Activated T-helper 17 cell treated with anti-CD3 and anti-CD28 coated beads, Interleukin-2, amount 50 U/mL, for 72 hours (primary cell): ENCODE results near the gene SASH1. TPM values are rescaled to one million over a fixed set of nuclear protein-coding genes. Genes with fewer than 3 reads are reported as not detected.

Experiments
- ATAC-seq: fragments of 150-1000 bp; cut with Tn5 transposase; replicated peaks from 2 replicates; pipeline ENCODE4 v1.10.0; 2021; ENCODE audit warnings: mild to moderate bottlenecking, moderate library complexity
- H3K27ac Mint-ChIP-seq: one replicate; pipeline ENCODE4 v1.8.0; 2022; ENCODE audit warnings: mixed read lengths
- H3K27me3 Mint-ChIP-seq: one replicate; pipeline ENCODE4 v1.8.0; 2022; ENCODE audit warnings: mixed read lengths
- H3K36me3 Mint-ChIP-seq: one replicate; pipeline ENCODE4 v1.8.0; 2022; ENCODE audit warnings: low read depth, mild to moderate bottlenecking, mixed read lengths
- H3K4me1 Mint-ChIP-seq: one replicate; pipeline ENCODE4 v1.8.0; 2022; ENCODE audit warnings: mixed read lengths
- H3K4me3 Mint-ChIP-seq: one replicate; pipeline ENCODE4 v1.8.0; 2022; ENCODE audit warnings: mild to moderate bottlenecking, mixed read lengths
- H3K9me3 Mint-ChIP-seq: one replicate; pipeline ENCODE4 v1.8.0; 2022; ENCODE audit warnings: mixed read lengths
- total RNA-seq, 2 donors: library from RNA; stranded (reverse); gene quantifications; one replicate each; pipeline ENCODE4 v1.2.3, GENCODE V29; 2022

Gene SASH1
- 1 to 10 TPM; 1.8 to 2.9 TPM for total RNA-seq

DNA sequence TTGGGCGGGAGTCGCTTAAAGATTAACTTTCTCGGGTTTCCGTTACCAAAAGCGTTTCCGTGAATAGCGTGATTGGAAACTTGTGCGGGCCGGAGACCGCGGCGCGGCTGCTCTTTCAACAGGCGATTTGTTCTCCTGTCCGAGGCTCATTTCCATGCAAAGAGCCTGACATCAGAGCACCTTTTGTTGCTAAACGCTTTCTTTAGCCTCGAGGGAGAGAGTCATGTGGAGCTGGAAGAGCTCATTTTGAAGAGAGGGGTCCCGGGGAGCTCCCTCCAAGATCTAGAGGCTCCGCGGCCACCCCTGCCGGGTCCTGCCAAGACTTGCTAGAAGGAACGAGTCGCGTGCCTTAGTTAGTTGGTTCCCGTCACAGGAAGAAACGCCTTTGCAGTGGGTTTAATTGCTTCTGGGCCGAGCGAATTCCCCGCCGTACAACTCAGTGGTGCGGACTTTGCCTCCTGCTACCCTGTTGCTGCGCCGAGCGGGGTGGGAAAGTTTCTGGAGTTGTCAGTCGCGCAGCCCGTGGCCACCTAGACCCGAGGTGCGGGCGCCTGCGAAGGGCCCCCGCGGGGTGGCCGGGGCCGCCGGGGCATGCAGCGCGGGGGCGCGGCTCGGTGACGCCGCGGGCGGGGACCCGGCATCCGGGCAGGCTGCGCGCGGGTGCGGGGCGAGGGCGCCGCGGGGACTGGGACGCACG lies at the start of gene SASH1:
Gene SASH1 (plus strand): TSS at position 489 of the 697 bp plus-strand sequence. CDS start 230 bp downstream, outside the sequence.
- Mint-ChIP-seq H3K9me3 (no peaks in the 10 kb centered on the region), H3K36me3 (no peaks in the 10 kb centered on the region), H3K27me3 (peaks cover 36% of the 10 kb centered on the region), H3K4me1 (no peaks in the 10 kb centered on the region), H3K27ac (peak within 1 kb of the TSS; percentile 69), H3K4me3 (peak within 1 kb of the TSS; percentile 74)
- peak; percentile 65 for ATAC-seq

DNA sequence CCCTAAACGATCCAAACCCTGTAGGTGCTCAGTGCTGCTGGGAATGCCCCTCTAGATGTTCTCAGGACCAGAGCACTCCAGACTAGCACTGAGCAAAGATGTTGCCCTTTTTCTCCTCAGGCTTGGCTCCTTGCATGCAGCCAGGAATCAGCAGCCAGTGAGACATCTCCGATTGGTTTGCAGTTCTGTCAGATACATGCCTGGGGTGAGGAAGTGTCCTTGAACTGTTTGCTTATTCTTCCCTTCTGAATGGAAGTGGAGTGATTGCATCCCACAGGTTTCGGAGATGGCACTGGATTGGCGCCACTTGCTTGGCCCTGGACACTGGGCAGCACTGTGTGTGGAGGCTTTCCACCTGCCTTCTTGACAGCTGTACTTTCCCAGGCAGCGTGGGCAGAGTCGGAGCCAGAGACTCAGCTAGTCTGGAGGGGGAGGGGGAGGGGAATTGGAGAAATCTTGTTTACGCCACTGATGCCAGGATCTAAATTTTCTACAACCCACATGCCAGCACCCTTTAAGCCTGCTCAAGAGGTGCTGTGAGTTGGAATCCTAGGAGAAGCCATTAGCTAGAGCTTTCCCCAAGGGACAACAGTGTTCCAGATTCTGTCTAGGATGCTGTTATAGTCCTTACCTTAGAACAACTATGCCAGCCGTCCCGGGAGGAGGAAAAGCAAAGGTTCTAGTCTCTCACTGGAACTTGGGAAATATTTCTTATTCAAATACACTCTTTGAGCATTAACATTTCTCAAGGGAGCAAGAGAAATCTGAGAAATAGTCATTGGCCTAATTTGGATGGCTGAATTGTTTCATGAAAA lies 49.2 kb upstream of the SASH1 start:
- Mint-ChIP-seq H3K27me3 (peaks cover 11% of the 10 kb centered on the region), H3K4me3 (no peak overlapping the region), H3K36me3 (no peaks in the 10 kb centered on the region), H3K9me3 (no peaks in the 10 kb centered on the region), H3K27ac (no peak overlapping the region), H3K4me1 (no peaks in the 10 kb centered on the region)
- ATAC-seq: no peak

DNA sequence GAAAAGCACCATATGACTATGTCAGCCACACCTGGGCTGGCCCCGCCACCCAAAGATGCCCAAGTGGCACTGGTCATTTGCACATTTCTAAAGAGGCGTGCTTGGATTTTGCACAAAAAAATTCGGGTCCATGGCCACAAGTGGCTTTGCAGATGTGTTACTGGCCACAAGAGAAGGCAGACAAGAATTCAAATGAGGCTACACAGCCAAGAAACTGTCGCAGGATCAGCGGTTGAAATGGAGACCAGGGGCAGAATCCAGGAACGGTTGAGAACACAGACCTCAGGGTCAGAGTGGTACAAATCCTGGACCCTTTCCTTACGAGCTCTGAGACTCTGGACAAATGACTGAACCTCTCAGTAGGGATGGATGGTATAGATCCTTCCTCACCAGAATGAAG lies 48.6 kb upstream of the SASH1 start:
- Mint-ChIP-seq H3K9me3 (no peaks in the 10 kb centered on the region), H3K27me3 (peaks cover 8% of the 10 kb centered on the region), H3K36me3 (no peaks in the 10 kb centered on the region), H3K4me3 (no peak overlapping the region), H3K27ac (no peak overlapping the region), H3K4me1 (no peaks in the 10 kb centered on the region)
- no peak for ATAC-seq

DNA sequence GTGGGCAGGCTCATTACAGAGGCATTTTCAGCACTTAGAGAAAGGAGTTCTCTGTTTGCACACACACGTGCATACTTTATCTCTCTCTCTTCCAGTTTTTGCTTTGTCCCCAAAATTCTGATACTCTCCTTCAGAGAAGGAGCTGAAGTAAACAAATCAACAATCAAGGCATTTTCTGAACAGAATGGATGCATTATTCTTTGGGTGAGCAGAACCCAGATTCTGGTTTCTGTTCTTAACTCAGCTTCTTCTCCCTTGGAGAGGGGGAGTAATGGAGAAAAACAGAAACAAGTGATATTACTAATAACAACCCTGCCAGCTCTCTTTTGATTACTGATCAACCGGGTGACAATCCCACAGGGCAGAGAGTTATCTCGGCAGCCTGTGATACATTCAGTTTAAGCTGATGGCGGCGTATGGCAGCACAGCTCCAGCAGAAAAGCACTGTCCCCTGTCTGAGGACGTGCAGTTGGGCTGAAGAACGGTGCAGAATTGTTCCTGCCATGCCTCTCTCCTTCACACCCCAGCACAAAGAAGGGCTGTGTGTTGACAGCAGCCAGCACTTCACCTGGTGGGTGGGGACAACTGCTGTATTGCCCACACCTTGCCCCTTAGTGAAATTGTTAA lies 47.3 kb upstream of the SASH1 start:
- Mint-ChIP-seq H3K36me3 (no peaks in the 10 kb centered on the region), H3K4me3 (no peak overlapping the region), H3K9me3 (no peaks in the 10 kb centered on the region)

DNA sequence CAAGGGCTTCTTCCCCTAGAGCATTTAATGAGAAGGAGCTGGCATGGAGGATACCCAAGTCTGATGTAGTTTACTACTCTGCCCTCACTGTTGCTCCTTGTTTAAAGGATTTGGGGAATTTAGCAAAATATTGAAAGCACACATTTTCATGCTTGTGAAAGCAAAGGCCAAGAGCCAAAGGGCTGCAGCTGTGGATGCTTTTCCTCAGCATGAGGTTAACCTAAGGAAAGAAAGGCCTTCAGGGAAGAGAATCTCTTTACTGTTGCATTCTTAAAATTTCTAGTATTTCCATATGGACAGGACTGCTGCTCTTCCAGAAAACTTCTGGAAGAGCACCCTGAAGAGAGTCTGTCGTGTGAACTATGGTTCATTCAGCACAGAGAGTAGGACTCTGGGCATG lies 45.9 kb upstream of the SASH1 start:
- Mint-ChIP-seq H3K27ac (no peak overlapping the region), H3K4me3 (no peak overlapping the region), H3K4me1 (no peaks in the 10 kb centered on the region), H3K27me3 (peaks cover 4% of the 10 kb centered on the region), H3K36me3 (no peaks in the 10 kb centered on the region), H3K9me3 (no peaks in the 10 kb centered on the region)
- ATAC-seq: no peak

More for the DNA sequence above, 47.3 kb upstream of the SASH1 start:
- no peak overlapping the region for H3K27ac Mint-ChIP-seq
- H3K27me3 Mint-ChIP-seq: peaks cover 8% of the 10 kb centered on the region
- H3K4me1 Mint-ChIP-seq: no peaks in the 10 kb centered on the region
- no peak for ATAC-seq

DNA sequence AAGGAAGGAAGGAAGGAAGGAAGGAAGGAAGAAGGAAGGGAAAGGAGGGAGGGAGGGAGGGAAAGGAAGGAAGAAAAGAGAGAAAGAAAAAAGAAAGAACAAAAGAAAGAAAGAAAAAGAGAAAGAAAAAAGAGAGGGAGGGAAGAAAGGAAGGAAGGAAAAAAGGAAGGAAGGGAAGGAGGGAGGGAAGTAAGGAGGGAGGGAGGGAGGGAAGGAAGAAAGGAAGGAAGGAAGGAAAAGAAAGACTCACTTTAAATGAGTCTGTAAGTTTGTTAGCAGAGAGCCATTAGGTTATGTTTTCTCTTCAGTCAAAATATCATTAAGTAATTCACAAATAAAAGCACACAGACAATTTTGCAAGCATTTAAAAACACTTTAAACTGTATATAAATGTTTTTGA lies 44.0 kb upstream of the SASH1 start:
- Mint-ChIP-seq H3K27me3 (peaks cover 7% of the 10 kb centered on the region), H3K36me3 (no peaks in the 10 kb centered on the region), H3K9me3 (no peaks in the 10 kb centered on the region), H3K4me3 (no peak overlapping the region), H3K4me1 (no peaks in the 10 kb centered on the region), H3K27ac (no peak overlapping the region)
- ATAC-seq: no peak

DNA sequence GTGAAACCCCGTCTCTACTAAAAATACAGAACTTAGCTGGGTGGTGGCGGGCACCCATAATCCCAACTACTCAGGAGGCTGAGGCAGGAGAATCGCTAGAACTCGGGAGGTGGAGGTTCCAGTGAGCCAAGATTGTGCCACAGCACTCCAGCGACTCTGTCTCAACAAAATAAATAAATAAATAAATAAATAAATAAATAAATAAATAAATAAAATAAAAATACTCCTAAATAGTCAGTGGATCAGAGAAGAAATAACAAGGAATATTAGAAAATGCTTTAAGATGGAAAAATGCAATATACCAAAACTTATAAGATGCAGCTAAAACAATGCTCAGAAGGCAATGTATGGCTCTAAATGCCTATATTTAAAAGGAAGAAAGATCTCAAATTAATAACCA lies 39.0 kb upstream of the SASH1 start:
- peaks cover 3% of the 10 kb centered on the region for H3K27me3 Mint-ChIP-seq
- ATAC-seq: no peak
- H3K4me3 Mint-ChIP-seq: no peak overlapping the region
- H3K9me3 Mint-ChIP-seq: no peaks in the 10 kb centered on the region
- H3K36me3 Mint-ChIP-seq: no peaks in the 10 kb centered on the region
- H3K27ac Mint-ChIP-seq: no peak overlapping the region
- no peaks in the 10 kb centered on the region for H3K4me1 Mint-ChIP-seq

DNA sequence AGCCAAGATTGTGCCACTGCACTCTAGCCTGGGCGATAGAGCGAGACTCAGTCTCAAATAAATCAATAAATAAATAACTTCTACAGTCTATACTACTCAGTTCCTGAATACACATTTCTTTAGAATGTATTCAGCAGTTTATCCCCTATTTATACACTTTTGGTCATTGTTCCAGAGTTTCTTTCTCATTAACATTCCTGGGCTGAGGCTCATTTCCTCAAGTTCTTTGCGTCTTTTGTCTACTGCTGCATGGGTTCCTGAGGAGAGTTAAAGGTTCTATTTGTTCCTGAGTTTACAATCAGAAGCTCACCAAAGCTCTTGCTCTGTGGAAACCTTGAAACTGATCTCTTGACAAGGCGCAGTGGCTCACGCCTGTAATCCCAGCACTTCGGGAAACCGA lies 37.7 kb upstream of the SASH1 start:
- no peak overlapping the region for H3K4me3 Mint-ChIP-seq
- no peaks in the 10 kb centered on the region for H3K4me1 Mint-ChIP-seq
- H3K27me3 Mint-ChIP-seq: peaks cover 3% of the 10 kb centered on the region
- no peak overlapping the region for H3K27ac Mint-ChIP-seq
- no peak for ATAC-seq
- no peaks in the 10 kb centered on the region for H3K36me3 Mint-ChIP-seq
- H3K9me3 Mint-ChIP-seq: no peaks in the 10 kb centered on the region

DNA sequence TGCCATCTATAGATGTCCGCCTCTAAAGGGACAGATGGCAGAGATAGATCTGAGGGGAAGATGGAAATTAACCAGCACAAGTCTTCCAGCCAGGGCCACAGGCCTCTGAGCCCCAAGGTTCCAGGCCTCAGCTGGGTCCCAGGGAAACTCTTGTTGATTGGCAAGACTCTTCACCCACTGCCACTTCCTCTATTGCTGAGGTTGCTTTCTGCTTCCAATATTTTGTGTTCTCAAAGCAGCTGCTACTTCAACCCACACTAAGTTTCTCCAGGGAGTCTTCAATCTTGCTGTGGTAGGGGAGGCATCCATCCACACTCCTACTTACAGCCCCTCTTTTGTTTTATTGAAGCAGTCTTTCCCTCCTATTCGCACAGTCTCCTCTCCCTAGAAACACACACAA lies 36.4 kb upstream of the SASH1 start:
- no peaks in the 10 kb centered on the region for H3K4me1 Mint-ChIP-seq
- H3K36me3 Mint-ChIP-seq: no peaks in the 10 kb centered on the region
- no peak overlapping the region for H3K4me3 Mint-ChIP-seq
- H3K27me3 Mint-ChIP-seq: peaks cover 3% of the 10 kb centered on the region
- ATAC-seq: no peak
- no peak overlapping the region for H3K27ac Mint-ChIP-seq
- no peaks in the 10 kb centered on the region for H3K9me3 Mint-ChIP-seq

DNA sequence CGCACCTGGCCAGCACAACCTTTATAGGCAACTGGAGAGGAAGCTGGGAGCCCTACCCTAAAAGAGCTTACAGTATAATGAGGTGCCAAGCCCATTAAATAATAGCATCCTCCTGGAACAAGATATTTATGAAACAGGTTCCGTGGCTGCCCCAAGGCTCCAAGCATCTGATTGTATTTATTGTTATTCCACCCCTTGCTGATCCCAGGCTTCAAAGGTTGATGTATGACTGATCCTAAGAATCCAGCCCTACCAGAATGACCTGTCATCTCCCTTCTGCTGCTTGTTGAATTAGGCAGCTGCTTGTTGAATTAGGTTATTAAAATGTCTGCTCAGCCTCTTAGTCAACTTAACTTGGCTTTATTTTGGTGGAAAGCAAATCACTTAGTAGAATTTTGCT lies 35.2 kb upstream of the SASH1 start:
- Mint-ChIP-seq H3K9me3 (no peaks in the 10 kb centered on the region), H3K27ac (no peak overlapping the region), H3K36me3 (no peaks in the 10 kb centered on the region), H3K4me3 (no peak overlapping the region), H3K27me3 (peaks cover 1% of the 10 kb centered on the region), H3K4me1 (no peaks in the 10 kb centered on the region)
- no peak for ATAC-seq

DNA sequence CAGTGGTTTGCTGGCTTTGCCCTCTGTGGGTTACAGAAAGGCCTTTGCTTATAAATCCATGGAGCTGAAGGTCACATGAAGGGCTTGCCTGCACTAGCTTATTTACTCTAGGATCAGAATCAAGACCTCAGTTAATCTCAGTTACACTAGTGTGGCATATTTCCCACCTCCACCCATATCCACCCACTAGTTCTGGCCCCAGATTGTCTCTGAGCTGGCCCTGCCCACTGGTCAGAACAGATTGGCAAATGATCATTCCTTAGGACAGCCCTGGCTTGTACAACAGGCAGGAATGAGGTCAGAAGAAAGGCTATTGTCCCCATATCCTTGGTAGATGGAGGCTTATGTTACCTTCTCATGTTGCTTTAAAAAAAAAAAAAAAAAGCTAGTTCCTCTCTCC lies 33.3 kb upstream of the SASH1 start:
- H3K27me3 Mint-ChIP-seq: no peaks in the 10 kb centered on the region
- no peaks in the 10 kb centered on the region for H3K36me3 Mint-ChIP-seq
- no peak overlapping the region for H3K4me3 Mint-ChIP-seq
- H3K4me1 Mint-ChIP-seq: no peaks in the 10 kb centered on the region
- no peak for ATAC-seq
- H3K9me3 Mint-ChIP-seq: no peaks in the 10 kb centered on the region
- H3K27ac Mint-ChIP-seq: no peak overlapping the region

DNA sequence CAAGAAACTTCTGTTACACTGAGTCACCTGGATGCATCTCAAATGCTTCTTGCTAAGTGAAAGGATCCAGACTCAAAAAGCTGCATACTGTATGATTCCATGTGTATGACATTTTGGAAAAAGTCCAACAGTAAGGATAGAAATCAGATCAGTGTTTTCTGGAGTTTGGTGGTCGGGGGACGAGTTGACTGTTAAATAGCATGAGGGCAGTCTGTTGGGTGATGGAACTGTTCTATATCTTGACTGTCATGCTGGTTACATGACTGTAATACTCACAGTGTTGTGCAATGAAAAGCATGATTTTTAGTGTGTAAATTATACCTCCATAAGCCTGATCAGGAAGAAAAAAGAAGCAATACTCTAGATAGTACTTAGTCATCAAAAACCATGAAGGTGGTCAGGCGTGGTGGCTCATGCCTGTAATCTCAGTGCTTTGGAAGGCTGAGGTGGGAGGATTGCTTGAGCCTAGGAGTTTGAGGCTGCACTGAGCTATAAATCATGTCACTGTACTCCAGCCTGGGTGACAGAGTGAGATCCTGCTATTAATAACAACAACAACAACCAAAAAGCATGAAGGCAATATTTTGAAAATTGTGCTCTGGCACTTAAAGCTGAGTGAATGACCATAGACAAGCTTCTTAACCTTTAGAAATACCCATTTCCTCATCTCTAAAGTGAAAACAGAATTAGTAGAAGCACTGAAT lies 30.5 kb upstream of the SASH1 start:
- Mint-ChIP-seq H3K4me1 (no peaks in the 10 kb centered on the region), H3K4me3 (no peak overlapping the region), H3K27me3 (no peaks in the 10 kb centered on the region), H3K27ac (no peak overlapping the region), H3K36me3 (no peaks in the 10 kb centered on the region), H3K9me3 (no peaks in the 10 kb centered on the region)
- ATAC-seq: no peak

DNA sequence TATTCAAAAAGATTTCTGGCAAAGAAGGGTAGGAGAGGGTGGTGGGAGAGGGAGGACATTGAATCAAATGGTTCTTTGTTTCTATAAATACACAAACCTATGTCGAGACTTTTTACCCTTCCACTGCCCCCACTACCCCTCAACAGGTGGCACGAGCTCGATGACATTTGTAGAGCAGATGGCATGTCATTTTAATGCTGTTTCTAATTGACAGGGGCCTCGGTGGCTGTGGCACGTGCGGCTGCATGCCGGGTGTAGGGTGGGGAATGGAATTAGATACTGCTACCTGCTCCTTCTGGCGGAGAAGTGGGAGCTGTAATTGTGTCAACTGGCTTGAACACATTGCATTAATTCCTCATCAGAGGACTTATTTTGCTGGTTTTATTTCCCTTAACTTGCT lies 29.1 kb upstream of the SASH1 start:
- H3K4me1 Mint-ChIP-seq: no peaks in the 10 kb centered on the region
- H3K27me3 Mint-ChIP-seq: no peaks in the 10 kb centered on the region
- H3K27ac Mint-ChIP-seq: no peak overlapping the region
- H3K4me3 Mint-ChIP-seq: no peak overlapping the region
- no peaks in the 10 kb centered on the region for H3K9me3 Mint-ChIP-seq
- ATAC-seq: no peak
- no peaks in the 10 kb centered on the region for H3K36me3 Mint-ChIP-seq

DNA sequence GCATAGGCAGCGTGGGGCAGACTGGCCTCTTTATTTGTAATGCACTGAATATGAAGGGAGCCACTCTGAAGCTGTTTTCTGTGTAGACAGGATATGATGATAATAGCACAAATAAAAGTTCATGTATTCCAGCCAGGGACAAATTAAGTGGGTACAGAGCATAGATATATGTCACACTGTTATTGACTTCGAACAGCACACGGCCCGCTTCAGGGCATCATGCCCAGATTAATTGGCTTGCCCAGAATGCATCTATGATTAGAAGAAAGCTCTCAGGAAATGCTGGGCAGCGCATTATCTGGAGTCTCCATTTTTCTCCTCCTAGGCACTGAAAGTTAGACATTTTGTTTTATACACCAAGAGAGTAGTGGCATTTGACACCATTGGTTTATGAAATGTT lies 26.3 kb upstream of the SASH1 start:
- Mint-ChIP-seq H3K27ac (no peak overlapping the region), H3K4me3 (no peak overlapping the region), H3K36me3 (no peaks in the 10 kb centered on the region), H3K4me1 (no peaks in the 10 kb centered on the region), H3K27me3 (no peaks in the 10 kb centered on the region), H3K9me3 (no peaks in the 10 kb centered on the region)
- ATAC-seq: no peak
